Measurements from ENCODE around the gene POLE2.

- TF ChIP-seq CTCF (IDR thresholded peaks at IDR 0.05; ENCODE audit: insufficient read depth, low read depth, low read length) (no peak), EZH2 (IDR thresholded peaks at IDR 0.05; ENCODE audit: insufficient read depth, low read length) (no peak)
These were observed 4.3 kb upstream of the POLE2 start for GRCh38 chr14:49692193-49692757.
